NCI-H2171 (cell line): ENCODE results near the gene OPTC.
"Not testable (repeated sequence)": the region's sequence is repeated elsewhere in the genome, so short reads cannot be mapped to it uniquely, and the experiment has no call there.

Source experiments
- DNase-seq: peaks from one replicate; lab custom pipeline; 2025; lab: John Stamatoyannopoulos, UW

OPTC gene, protein sequence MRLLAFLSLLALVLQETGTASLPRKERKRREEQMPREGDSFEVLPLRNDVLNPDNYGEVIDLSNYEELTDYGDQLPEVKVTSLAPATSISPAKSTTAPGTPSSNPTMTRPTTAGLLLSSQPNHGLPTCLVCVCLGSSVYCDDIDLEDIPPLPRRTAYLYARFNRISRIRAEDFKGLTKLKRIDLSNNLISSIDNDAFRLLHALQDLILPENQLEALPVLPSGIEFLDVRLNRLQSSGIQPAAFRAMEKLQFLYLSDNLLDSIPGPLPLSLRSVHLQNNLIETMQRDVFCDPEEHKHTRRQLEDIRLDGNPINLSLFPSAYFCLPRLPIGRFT

DNA sequence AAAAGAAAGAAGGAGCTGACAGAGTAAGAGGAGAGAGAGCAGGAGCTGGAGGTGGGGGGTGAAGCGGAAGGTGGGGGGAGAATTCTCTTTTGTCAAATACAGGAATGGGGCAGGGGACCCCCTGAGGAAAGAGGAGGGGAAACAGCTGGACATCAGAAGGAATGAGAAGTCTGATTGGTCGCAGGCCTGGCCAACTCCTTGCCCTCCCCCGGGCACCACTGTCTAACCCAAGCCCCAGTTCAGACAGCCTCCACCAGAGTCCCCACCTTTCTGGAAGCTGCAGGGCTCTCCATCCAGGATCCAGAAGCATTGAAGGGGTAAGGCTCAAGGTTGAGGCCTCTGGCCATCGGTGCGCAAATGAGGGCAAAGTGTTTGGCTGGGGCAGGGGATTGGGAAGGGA lies at the start of gene OPTC:
OPTC (plus strand) TSS at position 253 of the 400 bp plus-strand sequence. CDS start 1,853 bp downstream, outside the sequence.
- DNase-seq: no peak

DNA sequence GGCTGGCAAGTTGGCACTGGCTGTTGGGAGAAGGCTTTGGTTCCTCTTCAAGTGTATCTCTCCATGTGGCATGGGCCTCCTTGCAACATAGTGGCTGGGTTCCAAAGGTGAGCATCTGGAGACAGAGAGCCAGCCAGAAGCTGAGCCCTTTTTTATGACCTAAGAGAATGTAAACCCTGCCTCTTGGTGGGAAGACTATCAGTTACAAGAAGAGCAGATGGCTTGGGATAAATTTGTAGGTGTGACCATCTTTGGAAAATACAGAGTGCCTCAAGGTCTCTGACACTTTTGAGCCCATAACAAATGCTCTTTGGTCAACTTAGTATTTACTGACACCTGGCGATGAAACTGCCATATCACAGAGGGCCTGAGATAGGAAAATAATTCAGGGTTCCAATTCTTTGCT lies 49.8 kb upstream of the OPTC start:
- peak; percentile 96 for DNase-seq

DNA sequence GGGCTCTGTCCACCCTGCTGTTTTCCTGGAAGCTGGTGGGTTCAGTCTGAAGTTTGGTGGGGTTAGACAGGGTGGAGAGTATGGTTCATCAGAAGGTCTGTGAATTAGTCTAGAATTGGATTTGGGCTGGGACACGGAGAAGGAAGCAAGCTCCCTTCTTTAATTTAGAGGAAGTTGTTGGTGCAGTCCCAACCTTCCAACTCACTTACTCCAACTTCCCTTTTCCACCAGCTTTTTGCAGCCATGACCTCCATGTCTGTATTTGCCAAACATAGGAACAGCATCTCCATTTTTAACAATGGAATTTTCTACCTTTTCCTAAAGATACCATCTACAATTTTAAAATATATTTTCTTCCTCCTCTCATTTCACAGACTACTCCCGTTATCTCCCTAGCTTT lies 46.8 kb upstream of the OPTC start:
- DNase-seq: no peak

DNA sequence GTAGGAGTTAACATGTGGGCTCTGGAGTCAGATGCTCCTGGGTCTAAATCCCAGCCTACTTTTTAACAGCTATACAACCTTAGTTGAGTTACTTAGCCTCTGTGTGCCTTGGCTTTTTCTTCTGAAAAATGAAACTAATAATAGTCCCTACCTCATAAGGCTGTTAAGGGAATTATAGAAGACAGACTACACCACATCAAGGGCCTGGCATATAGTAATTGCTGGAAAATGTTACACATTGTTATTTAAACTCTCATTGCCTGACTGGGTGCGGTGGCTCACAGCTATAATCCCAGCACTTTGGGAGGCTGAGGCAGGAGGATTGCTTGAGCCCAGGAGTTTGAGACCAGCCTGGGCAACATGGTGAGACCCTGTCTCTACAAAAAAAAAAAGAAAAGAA lies 46.4 kb upstream of the OPTC start:
- DNase-seq: not testable (repeated sequence)

DNA sequence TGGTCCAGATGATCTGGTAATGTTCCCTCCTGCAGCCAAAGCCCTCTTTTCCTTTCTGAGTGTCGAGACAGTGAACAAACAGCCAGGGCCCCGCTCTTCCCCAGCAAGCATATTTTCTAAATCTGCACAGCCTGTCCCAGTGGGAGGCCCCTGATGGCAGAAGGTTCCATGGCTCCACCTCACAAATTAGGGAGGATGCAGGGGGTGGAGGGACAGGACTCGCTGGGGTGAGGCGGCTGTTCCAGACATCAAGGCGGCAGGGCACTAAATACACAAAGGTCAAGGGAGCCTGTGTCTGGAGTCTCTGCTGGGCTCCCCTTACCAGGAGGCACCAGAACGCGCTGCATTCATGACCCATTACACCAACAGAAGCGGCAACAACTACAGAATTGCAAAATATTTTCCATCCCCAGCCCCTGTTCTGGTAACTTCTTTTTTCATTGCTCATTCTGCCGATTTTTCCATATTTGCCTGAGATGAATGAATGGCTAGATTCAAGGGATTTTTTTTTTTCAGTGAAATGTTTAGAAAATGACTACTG lies 45.4 kb upstream of the OPTC start:
- DNase-seq: peak; percentile 77

DNA sequence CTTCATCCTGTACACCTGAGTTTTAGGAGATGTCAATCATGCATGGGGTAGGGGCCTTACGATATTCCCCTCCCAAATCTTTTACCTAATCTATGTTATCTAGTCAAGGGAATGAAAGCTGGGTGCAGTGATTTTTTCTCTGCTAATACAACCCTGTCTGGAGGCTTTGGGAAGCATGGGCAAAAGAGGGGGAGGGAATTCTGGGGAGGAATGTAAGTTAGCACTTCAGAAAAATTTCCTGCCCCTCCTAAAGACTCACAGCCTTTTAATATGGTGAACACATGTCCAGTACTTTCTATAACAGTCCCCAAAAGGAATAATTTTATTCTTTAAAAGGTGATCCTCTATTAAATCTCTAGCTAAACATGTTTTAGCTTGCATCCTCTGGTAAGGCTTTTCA lies 44.0 kb upstream of the OPTC start:
- DNase-seq: no peak

DNA sequence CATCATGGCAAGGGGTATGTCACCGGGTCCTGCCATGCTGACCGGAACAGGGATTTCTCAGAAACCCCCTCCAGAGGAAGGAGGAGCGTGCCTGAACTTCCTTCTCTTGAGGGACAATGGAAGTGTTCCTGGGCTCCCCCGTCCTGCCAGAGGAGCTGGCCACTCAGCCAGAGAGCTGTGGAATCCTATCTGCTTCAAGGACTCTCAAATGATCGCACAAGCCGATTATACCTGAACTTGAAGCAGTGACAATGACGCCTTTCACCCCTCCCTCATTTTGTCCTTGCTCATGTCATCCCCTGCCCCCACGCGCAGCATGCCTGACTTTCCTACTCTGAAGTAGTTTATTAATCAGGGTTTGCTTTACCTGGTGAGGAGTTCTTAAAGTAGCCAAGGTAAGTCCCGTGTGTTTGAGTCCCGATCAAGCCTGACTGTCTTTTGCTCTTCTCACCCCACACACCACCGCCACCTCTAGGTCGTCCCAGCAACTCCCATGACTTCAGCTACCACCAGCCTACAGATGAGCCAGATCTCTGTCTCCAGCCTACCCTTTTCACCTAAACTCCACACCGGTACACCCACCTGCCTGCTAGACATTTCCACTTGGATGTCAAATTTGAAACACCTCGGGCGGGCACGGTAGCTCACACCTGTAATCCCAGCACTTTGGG lies 43.3 kb upstream of the OPTC start:
- DNase-seq: no peak

DNA sequence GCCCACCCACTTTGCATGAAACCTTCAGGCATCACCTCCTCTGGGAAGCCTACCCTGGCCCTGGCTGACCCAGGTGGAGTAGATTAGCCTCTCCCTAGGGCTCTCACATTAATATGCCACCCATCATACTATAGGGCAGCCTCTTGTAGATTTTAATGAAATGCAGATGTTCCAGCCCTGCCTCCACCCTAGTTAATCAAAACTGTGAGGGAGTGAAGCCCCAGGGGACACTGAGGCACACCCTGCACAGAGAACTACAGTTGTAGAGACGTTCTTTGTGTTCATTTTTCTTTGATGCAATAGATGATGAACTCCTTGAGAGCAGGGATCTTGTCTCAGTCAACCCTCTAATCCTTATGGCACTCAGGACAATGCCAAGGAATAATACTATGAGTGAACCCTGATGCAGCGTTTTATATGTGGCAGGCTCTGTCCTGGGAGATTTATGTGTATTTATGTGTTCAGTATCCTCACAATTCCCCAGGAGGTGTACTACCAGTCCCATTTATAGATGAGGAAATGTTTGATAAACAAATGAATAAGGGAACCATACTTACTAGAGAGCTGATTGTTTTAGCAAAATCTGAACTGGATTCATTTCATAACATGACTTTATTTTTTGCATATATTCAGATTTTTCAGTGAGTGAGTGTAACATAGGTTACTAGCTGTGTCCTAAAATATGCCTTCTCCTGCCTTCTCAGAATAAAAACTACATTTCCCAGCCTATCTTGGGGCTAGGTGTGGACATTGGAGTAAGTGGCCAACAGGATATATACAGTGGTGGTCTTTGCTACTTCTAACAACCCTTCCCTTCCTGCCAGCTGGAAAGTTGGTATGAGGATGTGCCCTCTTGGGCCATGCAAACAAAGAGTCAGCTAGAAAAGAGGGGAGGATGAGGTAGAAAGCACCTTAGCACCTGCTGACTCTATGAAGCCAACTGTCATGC lies 41.8 kb upstream of the OPTC start:
- no peak for DNase-seq

DNA sequence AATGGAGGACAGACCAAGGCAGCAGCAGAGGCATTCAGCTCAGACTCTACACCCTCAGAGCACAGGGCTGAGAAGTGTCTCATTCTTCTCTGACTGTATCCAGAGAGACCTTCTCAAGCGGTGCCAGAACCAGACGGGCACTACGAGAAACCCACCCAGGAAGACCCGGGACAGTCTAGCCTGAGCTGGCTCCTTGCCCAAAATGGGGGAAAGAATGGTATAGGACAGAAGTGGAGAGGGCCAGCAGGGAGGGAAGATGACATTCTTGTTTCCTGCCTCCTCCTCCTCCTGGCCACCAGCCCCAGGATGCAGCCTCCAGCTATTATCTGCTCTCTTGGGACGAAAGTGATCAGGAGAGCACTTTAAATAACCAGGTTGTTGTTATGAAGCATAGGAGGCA lies 40.9 kb upstream of the OPTC start:
- no peak for DNase-seq

DNA sequence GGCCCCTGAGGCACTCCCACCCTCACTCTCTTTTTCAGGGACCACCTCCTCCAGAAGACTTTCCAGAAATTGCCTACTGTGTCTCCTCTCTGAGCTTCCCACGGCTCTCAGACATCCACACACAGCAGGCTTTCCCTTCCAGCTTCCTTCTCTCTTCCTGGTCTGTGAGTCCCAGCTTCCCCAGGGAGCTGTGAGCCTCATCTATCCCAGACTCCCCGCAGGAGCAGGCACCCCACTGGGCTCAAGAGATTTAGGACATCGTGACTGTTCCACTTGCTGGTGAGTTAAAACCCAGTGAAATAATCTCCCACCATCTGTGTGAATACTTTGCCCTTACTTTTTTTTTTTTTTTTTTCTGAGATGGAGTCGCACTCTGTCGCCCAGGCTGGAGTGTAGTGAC lies 40.3 kb upstream of the OPTC start:
- peak; percentile 33 for DNase-seq

DNA sequence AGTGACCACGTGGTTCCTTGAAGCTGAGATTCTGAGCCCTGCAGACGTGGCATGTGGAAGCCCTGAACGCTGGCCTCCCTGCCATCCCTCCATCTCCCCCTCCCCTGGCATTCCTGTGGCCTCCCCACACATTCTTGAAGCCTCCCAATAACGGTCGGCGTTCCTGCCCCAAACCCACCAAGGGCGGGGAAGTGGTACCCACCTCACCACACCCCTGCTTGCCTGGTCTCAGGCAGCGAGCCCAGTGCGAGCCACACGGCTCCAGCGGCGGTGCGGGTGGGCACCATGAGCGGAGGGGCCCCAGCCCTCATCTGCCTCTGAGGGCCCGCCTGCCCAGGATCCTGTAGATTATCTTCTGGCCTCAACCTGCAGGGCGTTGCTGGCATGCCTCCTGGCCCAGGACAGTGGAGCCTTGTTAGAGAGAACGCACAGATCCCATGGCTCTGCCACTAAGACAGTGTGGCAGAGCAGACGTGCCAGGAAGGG lies 38.9 kb upstream of the OPTC start:
- DNase-seq: no peak

DNA sequence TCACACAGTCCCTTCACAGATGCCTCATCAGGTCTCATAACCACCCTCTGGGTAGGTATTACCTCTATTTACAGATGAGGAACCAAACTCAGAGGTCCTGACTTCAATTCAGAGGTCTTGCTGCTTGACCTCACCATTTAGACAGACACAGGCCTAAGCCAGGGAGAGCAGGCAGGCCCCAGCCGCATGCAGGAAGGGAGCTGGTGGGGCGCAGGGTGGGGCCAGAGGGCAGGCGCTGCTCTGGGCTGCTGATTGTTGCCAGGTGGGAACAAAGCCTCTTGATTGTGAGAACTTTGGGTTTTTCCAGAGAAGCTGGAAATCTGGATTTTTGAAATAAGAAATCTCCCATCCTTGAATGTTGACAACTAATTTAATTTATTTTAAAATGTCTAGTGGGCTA lies 38.2 kb upstream of the OPTC start:
- DNase-seq: no peak

DNA sequence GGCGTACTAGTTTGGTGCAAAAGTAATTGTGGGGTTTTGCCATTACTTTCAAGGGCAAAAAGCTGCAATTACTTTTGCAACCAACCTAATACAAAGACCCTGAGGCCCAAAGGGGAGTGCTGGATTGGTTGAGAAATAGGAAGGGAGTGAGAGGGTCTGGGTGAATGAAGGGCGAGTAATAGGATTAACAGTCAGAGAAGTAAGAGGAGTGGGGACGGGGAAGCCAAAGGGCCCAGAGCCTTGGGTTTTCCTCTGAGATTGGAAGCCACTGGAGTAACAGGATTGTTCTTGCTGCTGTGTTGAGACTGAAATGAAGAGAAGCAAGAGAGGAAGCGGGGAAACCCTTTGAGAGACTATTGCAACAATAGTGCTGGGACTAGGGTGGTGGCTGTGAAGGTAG lies 37.4 kb upstream of the OPTC start:
- DNase-seq: no peak

DNA sequence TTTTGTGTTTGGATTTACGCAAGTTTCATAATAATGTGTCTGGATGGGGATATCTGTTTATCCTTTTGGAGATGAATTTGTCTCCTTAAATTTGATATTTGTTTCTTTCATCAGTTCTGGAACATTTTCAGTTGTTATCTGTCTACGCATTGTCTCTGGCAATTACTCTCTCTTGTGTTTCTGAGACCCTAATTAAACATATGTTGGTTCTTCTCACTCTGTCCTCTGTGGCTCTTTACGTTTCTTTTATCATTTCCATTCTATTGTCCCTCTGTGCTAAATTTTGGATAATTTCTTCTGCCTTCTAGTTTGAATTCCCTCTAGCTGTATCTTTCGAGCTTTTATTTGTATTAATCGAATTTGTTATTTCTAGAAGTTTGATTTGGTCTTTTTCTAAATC lies 35.9 kb upstream of the OPTC start:
- no peak for DNase-seq

DNA sequence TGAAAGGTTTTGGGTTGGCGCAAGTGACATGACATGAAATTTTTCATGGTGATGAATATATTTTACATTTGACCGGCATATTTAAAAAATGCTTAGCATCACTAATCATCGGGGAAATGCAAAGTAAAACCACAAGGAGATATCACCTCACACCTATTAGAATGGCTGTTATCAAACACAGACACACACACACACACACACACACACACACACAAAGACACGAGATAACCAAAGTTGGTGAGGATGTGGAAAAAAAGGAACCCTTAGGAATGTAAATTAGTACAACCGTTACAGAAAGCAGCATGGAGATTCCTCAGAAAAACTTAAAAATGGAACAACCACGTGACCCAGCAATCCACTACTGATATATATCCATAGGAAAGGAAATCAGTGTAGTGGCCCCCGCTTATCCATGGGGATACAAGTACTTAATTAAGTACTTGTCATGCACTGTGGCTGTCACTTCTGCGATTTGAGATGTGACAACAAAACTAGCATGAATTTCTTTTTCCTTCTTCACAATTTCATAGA lies 34.2 kb upstream of the OPTC start:
- DNase-seq: no peak

DNA sequence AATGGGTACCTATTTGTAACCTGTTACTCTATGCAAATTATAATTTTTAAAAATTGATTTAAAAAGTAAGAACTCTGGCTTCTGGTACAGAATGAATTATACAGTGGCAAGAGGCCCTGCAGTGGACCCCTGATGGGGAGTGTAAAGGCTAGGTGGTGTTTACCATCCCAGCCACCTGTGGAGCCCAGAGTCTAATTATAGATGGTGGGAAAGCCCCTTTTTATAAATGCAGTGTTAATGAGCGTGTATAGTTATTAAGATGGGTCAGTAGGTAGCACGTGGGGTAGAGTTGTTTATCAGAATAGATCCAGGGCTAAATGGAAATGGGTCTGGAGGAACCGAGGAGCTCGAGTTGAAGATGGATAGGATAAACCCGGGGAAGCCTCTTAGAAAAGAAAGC lies 32.2 kb upstream of the OPTC start:
- no peak for DNase-seq

DNA sequence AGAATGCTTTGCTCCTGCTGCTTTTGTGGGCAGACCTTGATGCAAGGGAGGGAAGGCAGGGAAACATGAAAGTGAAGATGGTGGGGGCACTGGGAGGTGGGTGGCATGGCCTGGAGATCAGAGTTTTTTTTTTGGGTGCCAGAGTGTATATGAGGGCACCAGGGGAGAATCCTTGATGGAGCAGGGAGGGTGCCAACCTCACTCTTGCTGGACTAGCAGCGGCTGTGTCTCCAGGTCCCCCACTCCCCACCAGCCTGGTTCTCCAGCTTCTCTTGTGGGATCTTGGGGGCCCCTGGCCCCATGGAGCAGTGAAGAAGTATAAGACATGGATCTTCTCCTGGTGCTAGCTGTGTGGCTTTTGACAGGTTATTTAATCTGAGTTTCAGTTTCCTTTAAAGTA lies 31.8 kb upstream of the OPTC start:
- DNase-seq: no peak

DNA sequence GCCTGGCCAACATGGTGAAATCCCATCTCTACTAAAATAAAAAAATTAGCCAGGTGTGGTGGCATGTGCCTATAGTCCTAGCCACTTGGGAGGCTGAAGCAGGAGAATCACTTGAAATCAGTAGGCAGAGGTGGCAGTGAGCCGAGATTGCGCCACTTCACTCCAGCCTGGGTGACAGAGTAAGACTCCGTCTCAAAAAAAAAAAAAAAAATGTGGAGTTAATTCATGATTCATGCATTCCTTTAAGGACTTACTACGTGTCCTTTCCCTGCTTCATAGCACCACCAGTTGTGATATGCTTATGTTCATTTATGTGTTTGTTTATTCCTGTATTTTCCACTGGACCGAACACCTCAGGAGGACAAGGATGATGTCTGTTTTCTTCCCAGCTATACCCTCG lies 31.1 kb upstream of the OPTC start:
- DNase-seq: no peak

DNA sequence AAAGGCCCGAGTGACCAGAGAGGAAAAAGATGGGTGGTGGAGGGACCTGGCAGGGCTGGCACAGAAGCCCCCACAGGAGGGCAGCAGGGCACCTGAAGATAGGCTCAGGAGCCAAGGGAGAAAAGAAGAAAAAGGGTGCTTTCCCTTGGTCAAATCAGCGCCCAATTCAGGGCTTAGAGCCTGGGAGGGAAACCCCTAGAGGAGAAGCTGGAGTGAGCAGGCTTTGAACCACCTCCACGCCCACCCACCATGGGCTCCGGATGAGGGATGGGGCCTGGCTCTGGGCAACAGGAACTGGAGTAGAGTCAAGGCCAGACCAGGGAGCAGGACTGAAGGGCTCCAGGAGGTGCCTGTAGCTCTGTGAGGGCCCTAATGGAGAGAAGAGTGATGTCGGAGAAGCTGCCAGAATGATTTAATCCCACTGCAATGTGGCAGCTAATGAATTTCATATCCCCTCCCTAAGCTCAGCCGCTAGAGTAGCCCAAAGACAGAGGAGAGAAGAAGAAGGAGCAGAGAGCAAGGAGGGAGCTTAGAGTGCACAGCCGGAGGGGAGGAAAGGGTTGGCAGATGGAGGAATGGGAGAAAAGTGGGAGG lies 30.4 kb upstream of the OPTC start:
- no peak for DNase-seq

DNA sequence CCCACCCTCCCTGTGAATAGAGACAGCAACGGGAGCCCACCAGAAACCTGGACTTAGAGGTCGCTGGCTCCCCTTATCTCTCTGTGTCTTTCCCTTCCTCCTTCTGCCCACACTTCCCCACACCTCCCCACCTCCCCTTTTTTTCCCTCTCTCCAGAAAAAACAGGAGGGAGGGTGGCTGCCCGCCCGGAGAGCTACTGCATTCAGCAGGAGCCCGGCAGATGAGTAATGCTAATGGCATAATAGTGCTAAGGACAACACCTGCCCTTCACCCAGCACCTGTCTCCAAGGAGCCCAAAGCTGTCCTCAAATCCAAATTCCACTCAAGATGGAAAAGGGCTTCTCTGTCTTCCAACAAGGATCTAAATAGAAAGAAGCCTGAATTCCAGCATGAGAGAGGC lies 29.7 kb upstream of the OPTC start:
- DNase-seq: no peak

DNA sequence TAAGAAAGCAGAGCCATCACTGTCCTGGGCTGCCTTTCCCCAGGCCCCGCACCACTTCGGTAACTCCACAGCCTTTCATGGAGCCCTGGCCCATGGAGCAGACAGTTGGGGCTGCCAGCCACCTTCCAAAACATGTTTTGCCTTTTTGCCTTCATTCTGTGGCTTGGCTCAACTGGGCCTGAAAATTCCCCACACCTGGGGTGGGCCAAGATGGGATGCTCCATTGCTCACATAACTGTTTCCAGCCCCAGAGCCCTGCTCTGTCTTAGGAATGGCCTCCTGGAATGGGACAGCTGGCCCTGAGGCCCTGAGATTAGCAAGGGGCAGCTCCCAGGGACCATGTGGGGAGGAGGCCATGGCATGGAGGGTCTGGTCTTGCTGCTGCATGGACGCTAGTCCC lies 29.2 kb upstream of the OPTC start:
- DNase-seq: no peak
